K562 (cell line): Measurements from ENCODE around the gene SLAMF6. TPM values are rescaled to one million over a fixed set of nuclear protein-coding genes. Genes with fewer than 3 reads are reported as not detected.

ENCODE experiments used
- E2F4 ChIP-seq: sonication (generic); formaldehyde crosslinking; IDR thresholded peaks from 2 replicates; pipeline ENCODE4 v1.8.0; 2022; ENCODE audit warnings: mild to moderate bottlenecking, low read depth, missing genetic modification reagents
- KLF10 ChIP-seq: fragments of 250-450 bp; sonication (Bioruptor Pico); IDR thresholded peaks from 2 replicates; pipeline ENCODE4 v1.6.1; 2021; ENCODE audit warnings: matching md5 sums
- NCOA1 ChIP-seq: fragments of 450-650 bp; IDR thresholded peaks from 2 replicates; pipeline ENCODE4 v1.6.1; 2016; ENCODE audit warnings: low read depth
- NFXL1 ChIP-seq: fragments of 450-650 bp; formaldehyde crosslinking; IDR thresholded peaks from 2 replicates; pipeline ENCODE4 v1.4.0; 2021; ENCODE audit warnings: mild to moderate bottlenecking
- POLR2H ChIP-seq: IDR thresholded peaks from 2 replicates; pipeline ENCODE4 v1.6.1; 2016; ENCODE audit warnings: missing genetic modification characterization, low read depth, mild to moderate bottlenecking, control low read depth, missing compliant biosample characterization, moderate library complexity
- POLR3G ChIP-seq: IDR thresholded peaks from 2 replicates; pipeline ENCODE4 v1.6.1; 2011; ENCODE audit not compliant: insufficient read length, insufficient replicate concordance; ENCODE audit errors: extremely low read depth
- PPARD ChIP-seq: fragments of 250-450 bp; sonication (Bioruptor Pico); IDR thresholded peaks from 2 replicates; pipeline ENCODE4 v1.8.0; 2022; ENCODE audit warnings: inconsistent platforms, mild to moderate bottlenecking, moderate library complexity
- PRMT5 ChIP-seq: sonication (generic); formaldehyde crosslinking; IDR thresholded peaks from 2 replicates; pipeline ENCODE4 v1.5.0; 2020; ENCODE audit warnings: missing genetic modification reagents
- TARDBP ChIP-seq: fragments of 450-650 bp; IDR thresholded peaks from 2 replicates; pipeline ENCODE4 v1.6.1; 2016
- XRCC4 ChIP-seq: IDR thresholded peaks from one replicate; pipeline ENCODE4 v1.6.1; 2011; ENCODE audit not compliant: insufficient read depth, insufficient read length; ENCODE audit errors: extremely low read depth
- ZBTB43 ChIP-seq: sonication (generic); formaldehyde crosslinking; IDR thresholded peaks from 2 replicates; pipeline ENCODE4 v1.8.0; 2023; ENCODE audit warnings: mild to moderate bottlenecking, missing genetic modification reagents
- ZKSCAN8 ChIP-seq: fragments of 200-800 bp; sonication (Bioruptor generic); IDR thresholded peaks from 2 replicates; pipeline ENCODE4 v1.6.1; 2016; ENCODE audit warnings: missing genetic modification characterization, missing compliant biosample characterization
- ZNF263 ChIP-seq: sonication (generic); formaldehyde crosslinking; IDR thresholded peaks from 2 replicates; pipeline ENCODE4 v1.8.0; 2022; ENCODE audit warnings: mild to moderate bottlenecking, missing genetic modification reagents, borderline replicate concordance
- ZNF318 ChIP-seq, 2 experiments: fragments of 450-650 bp; IDR thresholded peaks; 2 replicates each; pipeline ENCODE4 v1.6.1; 2016; ENCODE audit warnings: mild to moderate bottlenecking in 2 of 2, borderline replicate concordance in 1 of 2, low read depth in 1 of 2, moderate library complexity in 1 of 2
- ZNF398 ChIP-seq: fragments of 250-450 bp; sonication (Bioruptor Pico); IDR thresholded peaks from 2 replicates; pipeline ENCODE4 v1.8.0; 2021; ENCODE audit warnings: moderate library complexity, mild to moderate bottlenecking, inconsistent platforms
- ZSCAN32 ChIP-seq: fragments of 450-650 bp; formaldehyde crosslinking; IDR thresholded peaks from 2 replicates; pipeline ENCODE4 v1.4.0; 2020; ENCODE audit warnings: mild to moderate bottlenecking, moderate library complexity
- polyA plus RNA-seq, 8 experiments: library from polyadenylated mRNA; depleted of rRNA in 4 of 8; stranded (reverse) in 5 of 8; unstranded in 3 of 8; fragments of >200 nt; fragmentation: Nextera tagmentation in 2 of 8; fragmentation: Illumina TruSeq in 1 of 8; extraction: Ambion mirVana in 2 of 8; extraction: Trizol in 1 of 8; gene quantifications; 2 replicates each; pipeline versions ENCODE4 v1.2.1 to v1.2.3, GENCODE V29; 2011 to 2014; ENCODE audit warnings: inconsistent platforms in 1 of 8, missing spikeins in 1 of 8
- total RNA-seq, 7 experiments: library from RNA; depleted of rRNA in 6 of 7; stranded (reverse); fragments of >200 nt in 6 of 7; fragmentation: Illumina TruSeq in 2 of 7; extraction: Trizol in 2 of 7; gene quantifications; 2 replicates each; pipeline versions ENCODE4 v1.2.1 to v1.2.3, GENCODE V29; 2011 to 2021; ENCODE audit warnings: low replicate concordance in 1 of 7

Gene SLAMF6
- total and polyA plus RNA-seq, 9 of the 15 experiments (the other 6 are each of a cell fraction or from before 2014, with no cell fraction given), result 0.56 to 4.8 (median 1.1) TPM

- TF ChIP-seq E2F4 (CRISPR knock-in tag) (no peak), POLR3G (no peak), PPARD (CRISPR knock-in tag) (no peak), ZNF318 (IDR thresholded peaks at IDR 0.05; ENCODE audit: borderline replicate concordance in 1 of 2, low read depth in 1 of 2) (no peak), PRMT5 (CRISPR knock-in tag) (no peak), ZKSCAN8 (CRISPR knock-in tag) (peak; percentile 78; the same call in 1 of the 2 replicates), NCOA1 (no peak), NFXL1 (CRISPR knock-in tag) (peak; percentile 73; the same call in 1 of the 2 replicates), ZNF398 (CRISPR knock-in tag) (no peak), POLR2H (tag) (no peak), ZNF263 (CRISPR knock-in tag) (no peak), TARDBP (no peak), KLF10 (CRISPR knock-in tag) (no peak), ZBTB43 (CRISPR knock-in tag) (no peak), XRCC4 (no peak), ZSCAN32 (0 out of 2 replicates have a peak, but pooled peaks have one; percentile 32)
Observed at GRCh38 chr1:160550572-160551034, 27.5 kb upstream of the SLAMF6 start (continued).
